ENCODE measurements around the gene OSBPL5. TPM values are rescaled to one million over a fixed set of nuclear protein-coding genes. Genes with fewer than 3 reads are reported as not detected.

Gene OSBPL5
- total RNA-seq, 1 experiment from 2014 or later, result 115 TPM

- no peaks in the 10 kb centered on the region for H3K9me3 Mint-ChIP-seq (ENCODE audit: unreplicated experiment)
- CTCF ChIA-PET, result interaction anchor here (8.2 kb wide), 1 partner anchor 48 kb away, joined by 160 read pairs; no protein-coding TSS in a partner anchor
- no peak overlapping the region for H3K4me3 Mint-ChIP-seq (ENCODE audit: unreplicated experiment)
- POLR2A ChIA-PET, result interaction anchor here (0.7 to 1.1 kb wide), 2 partner anchors 12 to 15 kb away, joined by 3 read pairs; partner anchors contain the start of gene CARS1
- intact Hi-C loops (cut with micrococcal nuclease), result no loop called here
- no peak for TF ChIP-seq CTCF (IDR thresholded peaks at IDR 0.05; ENCODE audit: unreplicated experiment)
- DNase-seq (ENCODE audit: unreplicated experiment), result no peak
- H3K4me1 Mint-ChIP-seq (ENCODE audit: insufficient read depth, unreplicated experiment), result peaks cover 19% of the 10 kb centered on the region
- BruUV-seq (replicated peaks), result no TSS peak
- H3K27ac Mint-ChIP-seq (ENCODE audit: low read depth, unreplicated experiment), result no peak overlapping the region
- H3K36me3 Mint-ChIP-seq (ENCODE audit: insufficient read depth, unreplicated experiment), result peaks cover 85% of the 10 kb centered on the region
- no peaks in the 10 kb centered on the region for H3K27me3 Mint-ChIP-seq (ENCODE audit: insufficient read depth, unreplicated experiment)
Measured at GRCh38 chr11:3041699-3042441, 123.2 kb downstream of the OSBPL5 start.

GRCh38 chr11:3040881-3041280, 124.2 kb downstream of the OSBPL5 start:
- intact Hi-C loops (cut with micrococcal nuclease), result no loop called here
- H3K4me3 Mint-ChIP-seq (ENCODE audit: unreplicated experiment), result no peak overlapping the region
- ChIA-PET POLR2A (interaction anchor here (1.3 to 1.9 kb wide), 2 partner anchors 9 to 50 kb away, joined by 4 to 8 read pairs; no protein-coding TSS in a partner anchor), CTCF (interaction anchor here (0.9 to 8.2 kb wide), 2 partner anchors 18 to 49 kb away, joined by 5 to 160 read pairs; no protein-coding TSS in a partner anchor)
- H3K4me1 Mint-ChIP-seq (ENCODE audit: insufficient read depth, unreplicated experiment), result peaks cover 19% of the 10 kb centered on the region
- H3K27me3 Mint-ChIP-seq (ENCODE audit: insufficient read depth, unreplicated experiment), result no peaks in the 10 kb centered on the region
- no peak for DNase-seq (ENCODE audit: unreplicated experiment)
- H3K9me3 Mint-ChIP-seq (ENCODE audit: unreplicated experiment), result no peaks in the 10 kb centered on the region
- no peak for TF ChIP-seq CTCF (IDR thresholded peaks at IDR 0.05; ENCODE audit: unreplicated experiment)
- no TSS peak for BruUV-seq (replicated peaks)
- no peak overlapping the region for H3K27ac Mint-ChIP-seq (ENCODE audit: low read depth, unreplicated experiment)
- peaks cover 85% of the 10 kb centered on the region for H3K36me3 Mint-ChIP-seq (ENCODE audit: insufficient read depth, unreplicated experiment)

- Mint-ChIP-seq H3K4me3 (ENCODE audit: unreplicated experiment) (no peak overlapping the region), H3K36me3 (ENCODE audit: insufficient read depth, unreplicated experiment) (peaks cover 97% of the 10 kb centered on the region), H3K27ac (ENCODE audit: low read depth, unreplicated experiment) (no peak overlapping the region), H3K9me3 (ENCODE audit: unreplicated experiment) (no peaks in the 10 kb centered on the region), H3K4me1 (ENCODE audit: insufficient read depth, unreplicated experiment) (peaks cover 19% of the 10 kb centered on the region), H3K27me3 (ENCODE audit: insufficient read depth, unreplicated experiment) (no peaks in the 10 kb centered on the region)
- no peak for DNase-seq (ENCODE audit: unreplicated experiment)
- intact Hi-C loops (cut with micrococcal nuclease), result loop anchor here (1.0 to 5.0 kb wide), 2 partner anchors 53 to 179 kb away; partner anchors contain the start of gene MRGPRG
- TF ChIP-seq CTCF (IDR thresholded peaks at IDR 0.05; ENCODE audit: unreplicated experiment), result no peak
- ChIA-PET POLR2A (interaction anchor here (0.5 to 3.0 kb wide), 9 partner anchors 12 to 178 kb away, joined by 3 to 14 read pairs (median 4); no protein-coding TSS in a partner anchor), CTCF (interaction anchor here (0.6 to 8.2 kb wide), 48 partner anchors 9 to 504 kb away, joined by 3 to 160 read pairs (median 4); partner anchors contain the start of gene CARS1)
- BruUV-seq (replicated peaks), result no TSS peak
Measured at GRCh38 chr11:3037945-3038271, 127.2 kb downstream of the OSBPL5 start.

Other genes with a start within 250 kb of the OSBPL5 start
- gene PHLDA2, start 235.9 kb downstream of the OSBPL5 start, total RNA-seq (2022), result 118 and 135 TPM in 2 replicates
- gene NAP1L4, start 173.0 kb downstream of the OSBPL5 start, total RNA-seq (2022), result 103 TPM in 2 replicates
- gene CARS1, start 107.9 kb downstream of the OSBPL5 start, total RNA-seq (2022), result 144 and 150 TPM in 2 replicates
- not detected in 2 replicates for gene MRGPRG, start 53.5 kb upstream of the OSBPL5 start, total RNA-seq (2022)
- not detected in 2 replicates for gene MRGPRE, start 67.1 kb upstream of the OSBPL5 start, total RNA-seq (2022)
- 29.1 and 42.5 TPM in 2 replicates for gene ZNF195, start 213.8 kb upstream of the OSBPL5 start, total RNA-seq (2022)

All from MCF 10A (cell line).